ENCODE measurements around the gene OTOF.
"Not testable (repeated sequence)": the region's sequence is repeated elsewhere in the genome, so short reads cannot be mapped to it uniquely, and the experiment has no call there.

Gene OTOF

GRCh38 chr2:26479789-26480565 lies 2.1 kb upstream of the OTOF start:
- no peak for DNase-seq

DNA sequence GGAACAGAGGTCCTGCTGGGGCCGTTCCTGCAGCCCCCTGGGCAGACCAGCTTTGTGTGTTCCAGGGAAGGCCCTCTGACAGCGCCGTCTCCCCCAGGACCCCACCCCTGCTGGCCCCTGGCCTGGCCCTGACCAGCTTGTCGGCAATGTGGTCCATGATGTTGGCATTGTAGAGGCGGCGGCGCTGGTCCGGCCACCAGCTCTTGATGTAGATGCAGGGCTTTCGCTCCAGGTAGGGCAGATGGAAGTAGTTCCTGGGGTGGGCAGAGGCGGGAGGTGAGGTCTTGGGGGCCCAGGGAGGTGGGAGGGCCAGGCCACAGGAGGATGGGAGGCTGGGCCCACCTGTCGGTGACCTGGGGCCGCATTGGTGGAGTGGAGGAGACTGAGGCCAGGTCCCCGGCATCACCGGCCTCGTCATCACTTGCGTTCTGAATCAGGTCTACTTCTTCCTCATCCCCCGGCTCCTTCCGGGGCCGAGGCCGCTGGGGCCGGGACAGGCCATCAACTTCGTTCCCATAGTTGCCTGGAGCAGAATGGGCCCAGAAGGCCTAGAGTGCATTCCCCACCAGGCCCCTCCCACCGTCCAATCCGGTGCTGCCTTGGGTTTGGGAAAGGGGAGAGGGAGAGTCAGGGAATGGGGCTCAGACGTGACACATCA lies 1.3 kb upstream of the OTOF start:
- no peak for DNase-seq

DNA sequence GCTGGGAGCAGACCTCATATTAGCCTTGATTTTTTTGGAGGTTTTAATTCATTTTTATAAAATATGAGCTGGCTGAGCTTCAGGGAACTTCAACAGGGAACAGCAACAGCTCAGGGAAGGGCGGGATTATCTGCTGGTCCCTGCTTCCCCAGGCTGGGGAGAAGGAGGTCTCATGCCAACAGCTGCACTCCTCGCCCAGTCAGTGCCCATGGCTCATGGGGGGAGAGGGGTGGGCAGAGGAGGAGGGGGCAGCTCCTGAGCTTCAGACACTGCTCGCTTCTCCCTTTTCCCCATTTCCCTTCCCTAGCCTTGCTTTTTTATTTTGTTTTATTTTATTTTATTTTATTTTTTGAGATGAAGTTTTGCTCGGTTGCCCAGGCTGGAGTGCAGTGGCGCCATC lies 442 bp upstream of the OTOF start:
- no peak for DNase-seq

DNA sequence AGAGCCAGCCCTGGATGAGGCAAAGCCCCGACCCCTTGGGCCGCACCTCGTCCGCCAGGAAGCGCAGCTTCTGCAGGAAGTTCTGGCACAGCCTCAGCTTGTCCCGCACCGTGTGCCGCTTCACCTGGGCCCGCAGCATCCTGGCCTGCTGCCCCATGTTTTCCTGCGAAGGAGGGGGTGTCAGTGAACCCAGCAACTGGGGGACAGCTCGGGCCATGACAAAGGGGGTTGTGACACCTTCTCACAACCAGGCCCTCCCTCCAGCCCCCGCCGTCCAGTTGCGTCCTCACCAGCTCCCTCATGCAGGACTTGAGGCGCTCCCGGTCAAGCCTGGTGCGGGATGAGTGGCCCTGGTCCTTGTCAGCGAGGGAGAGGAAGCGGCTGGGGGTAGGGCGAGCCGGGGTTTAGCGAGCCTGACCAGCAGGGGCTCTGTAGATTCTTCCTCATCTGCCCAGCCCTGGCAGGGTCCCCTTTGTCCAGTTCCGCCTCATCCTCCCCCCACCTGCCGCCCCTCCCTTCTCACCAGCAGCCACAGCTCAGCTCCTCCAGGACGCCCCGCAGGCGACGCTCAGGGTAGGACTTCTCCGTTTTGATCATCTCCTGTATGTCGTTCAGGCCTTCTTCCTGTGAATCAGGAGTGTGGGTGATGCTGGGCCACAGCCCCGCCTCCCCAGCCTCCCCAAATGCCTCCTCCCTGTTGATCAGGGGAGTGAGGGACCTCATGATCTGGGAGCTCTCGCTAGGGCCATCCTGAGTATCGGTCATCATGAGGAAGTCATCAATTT lies 606 bp downstream of the OTOF start:
- DNase-seq, result no peak

GRCh38 chr2:26475832-26476501 lies 2.0 kb downstream of the OTOF start:
- no peak for DNase-seq

- no peak for DNase-seq
Measured at GRCh38 chr2:26475037-26475436, 2.9 kb downstream of the OTOF start.

- no peak for DNase-seq
Measured at GRCh38 chr2:26474261-26474785, 3.6 kb downstream of the OTOF start.

DNA sequence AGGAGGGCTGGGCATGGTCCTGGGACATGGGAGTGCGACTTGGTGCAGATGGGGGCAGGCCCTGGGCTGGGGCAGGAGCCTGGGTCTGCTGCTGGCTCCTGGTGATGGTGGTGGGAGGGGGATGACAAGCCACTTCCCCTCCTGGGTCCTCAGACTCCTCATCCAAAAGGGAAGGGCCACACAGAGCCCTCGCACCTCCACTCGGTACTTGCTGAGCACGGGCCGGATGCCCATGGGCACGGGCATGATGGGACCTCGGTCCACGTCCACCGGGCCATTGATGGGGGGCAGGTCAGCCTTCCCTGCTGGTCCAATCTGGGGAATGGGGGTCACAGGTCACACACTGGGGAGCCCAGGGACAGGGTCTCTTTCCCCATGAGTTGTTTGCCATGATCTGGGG lies 4.1 kb downstream of the OTOF start:
- DNase-seq, result no peak

GRCh38 chr2:26472821-26473655 lies 4.9 kb downstream of the OTOF start:
- no peak for DNase-seq

DNA sequence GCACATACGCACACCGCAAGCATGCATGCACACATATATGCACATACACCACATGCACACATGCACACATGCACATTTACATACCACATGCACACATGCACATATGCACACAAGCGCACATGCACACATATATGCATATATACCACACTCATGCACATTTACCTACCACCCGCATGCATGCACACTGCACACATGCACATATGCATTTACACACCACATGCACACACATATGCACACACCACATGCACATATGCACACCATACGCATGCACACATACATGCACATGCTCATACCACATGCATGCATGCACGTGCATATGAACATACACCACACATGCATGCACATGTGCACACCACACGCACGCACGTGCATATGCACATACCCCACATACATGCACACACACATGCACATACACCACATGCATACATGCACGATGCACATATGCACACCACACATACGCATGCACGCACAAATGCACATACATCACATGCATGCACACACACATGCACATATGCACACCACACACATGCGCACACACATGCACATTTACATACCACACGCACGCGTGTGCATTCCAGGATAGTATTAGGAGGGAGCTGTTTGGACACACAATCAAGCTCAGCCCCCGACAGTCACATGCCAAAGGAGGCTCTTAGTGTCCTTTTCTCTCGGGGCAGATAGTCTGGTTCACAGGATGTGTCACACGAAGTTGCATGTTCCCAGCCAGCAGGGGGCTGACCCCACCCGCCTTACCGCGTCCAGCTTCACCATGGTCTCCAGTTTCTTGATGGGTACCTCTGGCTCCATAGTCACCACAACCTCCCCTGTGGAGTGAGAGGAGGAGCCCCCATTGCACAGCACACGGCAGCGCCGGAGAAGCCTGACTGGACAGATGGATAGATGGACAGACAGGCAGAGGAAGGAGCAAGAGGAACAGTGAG lies 5.9 kb downstream of the OTOF start:
- DNase-seq, result no peak

GRCh38 chr2:26471289-26471688 lies 6.6 kb downstream of the OTOF start:
- peak; percentile 54 for DNase-seq

- DNase-seq, result no peak
Measured at GRCh38 chr2:26470601-26471260, 7.2 kb downstream of the OTOF start.

DNA sequence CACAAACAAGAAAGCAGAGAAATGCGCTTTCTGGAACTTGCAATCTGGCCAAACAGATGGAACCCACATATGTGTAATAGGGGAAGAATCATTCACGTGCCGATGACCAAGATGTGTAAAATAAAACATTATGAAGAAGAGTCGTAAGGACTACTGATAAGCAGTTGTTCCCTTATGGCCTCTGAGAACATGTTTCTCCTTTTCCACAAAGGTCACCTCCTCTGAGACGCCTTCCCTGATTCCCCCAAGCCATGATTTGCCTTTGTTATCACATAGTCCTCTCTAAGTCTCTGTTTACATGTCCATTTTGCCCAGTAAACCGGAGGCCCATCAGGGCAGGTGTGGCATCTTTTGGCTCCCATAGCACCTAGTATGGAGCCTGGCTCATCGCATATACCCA lies 8.0 kb downstream of the OTOF start:
- DNase-seq, result no peak

GRCh38 chr2:26469092-26469710 lies 8.7 kb downstream of the OTOF start:
- peak; percentile 73 for DNase-seq

- DNase-seq, result not testable (repeated sequence)
Measured at GRCh38 chr2:26468544-26468943, 9.4 kb downstream of the OTOF start.

- DNase-seq, result no peak
Measured at GRCh38 chr2:26466662-26467310, 11.1 kb downstream of the OTOF start.

DNA sequence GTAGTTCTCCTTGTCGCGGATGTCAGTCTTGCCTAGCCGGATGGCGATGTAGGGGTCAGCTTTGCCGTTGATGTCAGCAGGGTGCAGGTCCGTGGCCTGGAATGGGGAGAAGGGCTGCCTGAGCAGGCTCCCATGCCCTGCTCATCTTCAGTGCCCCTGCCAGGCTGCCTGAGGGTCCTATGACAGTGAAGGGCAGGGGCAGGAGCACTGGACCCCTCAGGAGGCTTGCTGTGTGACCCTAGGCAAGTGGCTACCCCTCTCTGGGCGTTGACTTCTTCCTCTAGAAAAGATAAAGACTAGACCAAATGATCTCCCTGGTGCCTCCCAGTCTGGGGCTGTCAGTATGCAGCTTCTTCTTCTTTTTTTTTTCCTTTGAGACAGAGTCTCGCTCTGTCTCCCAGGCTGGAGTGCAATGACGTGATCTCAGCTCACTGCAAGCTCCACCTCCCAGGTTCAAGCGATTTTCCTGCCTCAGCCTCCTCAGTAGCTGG lies 11.9 kb downstream of the OTOF start:
- no peak for DNase-seq

DNA sequence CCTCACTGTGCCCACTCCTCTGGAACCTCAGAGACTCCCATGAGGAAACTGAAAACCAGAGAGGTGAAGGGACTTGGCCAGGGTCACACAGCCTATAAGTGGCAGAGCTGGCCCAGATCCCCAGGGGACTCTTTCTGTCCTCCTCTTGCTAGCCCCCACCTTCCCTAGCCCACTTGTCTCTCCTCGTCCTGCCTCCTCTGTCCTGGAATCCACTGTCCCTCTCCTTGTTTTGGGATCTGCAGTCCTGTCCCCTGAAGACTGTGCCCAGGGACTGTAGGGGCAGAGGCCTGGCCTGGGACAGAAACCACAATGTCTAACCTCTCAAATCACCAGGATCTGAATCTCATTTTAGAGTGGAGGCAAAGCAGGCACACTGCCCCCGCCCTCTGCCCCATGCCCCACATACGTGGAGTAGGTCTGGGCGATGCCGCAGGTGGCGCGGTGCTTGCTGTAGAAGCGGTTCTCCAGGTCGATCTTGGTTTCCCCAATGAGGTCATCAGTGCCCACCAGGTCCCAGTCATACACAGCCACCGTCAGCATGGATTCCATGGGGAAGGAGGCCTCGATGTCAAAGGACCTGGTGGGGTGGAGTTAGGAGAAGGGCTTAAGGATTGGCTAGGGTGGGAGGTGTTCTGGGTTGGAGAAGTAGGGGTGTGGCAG lies 12.5 kb downstream of the OTOF start:
- DNase-seq, result no peak
